ENCODE results near the gene COL8A1. TPM values are rescaled to one million over a fixed set of nuclear protein-coding genes. Genes with fewer than 3 reads are reported as not detected.

Gene COL8A1
- total RNA-seq, 1 experiment from 2014 or later = 0.07 TPM

GRCh38 chr3:99625237-99625622 is 13.2 kb upstream of the COL8A1 start:
- Histone ChIP-seq H4K20me1 (ENCODE audit: insufficient read depth) (no peaks in the 10 kb centered on the region), H3K4me2 (ENCODE audit: low read length) (no peak overlapping the region), H3K27me3 (ENCODE audit: insufficient read depth, low read length) (peaks cover 18% of the 10 kb centered on the region), H2AFZ (ENCODE audit: low read depth, low read length, poor library complexity, severe bottlenecking) (no peak overlapping the region), H3K4me1 (ENCODE audit: control insufficient read depth in 1 of 2, insufficient read depth in 2 of 2, low read length in 2 of 2) (no peaks in the 10 kb centered on the region), H3K4me3 (replicated peaks in 1 of 2; ENCODE audit: low read depth in 1 of 2, low read length in 2 of 2) (no peak overlapping the region), H3K79me2 (ENCODE audit: insufficient read depth, low read length) (no peaks in the 10 kb centered on the region), H3K9me3 (ENCODE audit: control insufficient read depth in 1 of 2, insufficient read depth in 1 of 2, low read depth in 1 of 2, low read length in 2 of 2) (no peaks in the 10 kb centered on the region), H3K9ac (ENCODE audit: low read length) (no peak overlapping the region), H3K9me2 (ENCODE audit: insufficient read depth) (no peaks in the 10 kb centered on the region), H3K36me3 (ENCODE audit: control insufficient read depth in 1 of 2, insufficient read depth in 2 of 2, low read length in 2 of 2) (no peaks in the 10 kb centered on the region), H3K27ac (ENCODE audit: low read depth, low read length) (no peak overlapping the region)
- intact Hi-C loops (cut with micrococcal nuclease) = no loop called here
- TF ChIP-seq CTCF (IDR thresholded peaks at IDR 0.05 in 2 of 3, conservative IDR thresholded peaks at IDR 0.05 in 1 of 3; ENCODE audit: borderline replicate concordance in 1 of 3, insufficient read depth in 1 of 3, low read depth in 2 of 3, low read length in 2 of 3) (0 out of 6 replicates have a peak, but pooled peaks of 1 of the 3 experiments have one; percentile 10), CBX3 (IDR thresholded peaks at IDR 0.05; ENCODE audit: low read depth) (no peak)
- no TSS peak for BruUV-seq (replicated peaks)
- RAD21 ChIA-PET (ENCODE audit: low non-redundant PET in 1 of 2, low total read pairs in 2 of 2, uncharacterized antibody in 2 of 2, unreplicated experiment in 2 of 2) = no interaction called here
- POLR2A ChIA-PET = no interaction called here
- DNase-seq (ENCODE audit: low read depth, low spot score) (no peak), ATAC-seq (peak; percentile 55; the same call in 1 of the 2 replicates)
- CTCF ChIA-PET = no interaction called here

GRCh38 chr3:99625643-99626416 is 12.6 kb upstream of the COL8A1 start:
- no peaks in the 10 kb centered on the region for H3K9me2 ChIP-seq (ENCODE audit: insufficient read depth)
- no peak overlapping the region for H3K27ac ChIP-seq (ENCODE audit: low read depth, low read length)
- ATAC-seq = no peak
- peaks cover 20% of the 10 kb centered on the region for H3K27me3 ChIP-seq (ENCODE audit: insufficient read depth, low read length)
- no peaks in the 10 kb centered on the region for H3K9me3 ChIP-seq (ENCODE audit: control insufficient read depth in 1 of 2, insufficient read depth in 1 of 2, low read depth in 1 of 2, low read length in 2 of 2)
- POLR2A ChIA-PET = no interaction called here
- no peak overlapping the region for H3K9ac ChIP-seq (ENCODE audit: low read length)
- H3K79me2 ChIP-seq (ENCODE audit: insufficient read depth, low read length) = no peaks in the 10 kb centered on the region
- intact Hi-C loops (cut with micrococcal nuclease) = no loop called here
- H3K4me3 ChIP-seq (replicated peaks in 1 of 2; ENCODE audit: low read depth in 1 of 2, low read length in 2 of 2) = no peak overlapping the region
- CTCF ChIA-PET = interaction anchor here (2.2 kb wide), 1 partner anchor 12 kb away, joined by 5 read pairs; the partner anchor contains the start of gene COL8A1
- no peaks in the 10 kb centered on the region for H3K36me3 ChIP-seq (ENCODE audit: control insufficient read depth in 1 of 2, insufficient read depth in 2 of 2, low read length in 2 of 2)
- DNase-seq (ENCODE audit: low read depth, low spot score) = no peak
- TF ChIP-seq JUND (IDR thresholded peaks at IDR 0.05) (no peak), SRF (IDR thresholded peaks at IDR 0.05; ENCODE audit: low read depth) (no peak), FOSL1 (IDR thresholded peaks at IDR 0.05; ENCODE audit: low read depth) (no peak)
- H4K20me1 ChIP-seq (ENCODE audit: insufficient read depth) = no peaks in the 10 kb centered on the region
- H2AFZ ChIP-seq (ENCODE audit: low read depth, low read length, poor library complexity, severe bottlenecking) = no peak overlapping the region
- RAD21 ChIA-PET (ENCODE audit: low non-redundant PET in 1 of 2, low total read pairs in 2 of 2, uncharacterized antibody in 2 of 2, unreplicated experiment in 2 of 2) = no interaction called here
- no peak overlapping the region for H3K4me2 ChIP-seq (ENCODE audit: low read length)
- no TSS peak for BruUV-seq (replicated peaks)
- H3K4me1 ChIP-seq (ENCODE audit: control insufficient read depth in 1 of 2, insufficient read depth in 2 of 2, low read length in 2 of 2) = no peaks in the 10 kb centered on the region

All from HCT116 (cell line).